ENCODE data around the gene GARRE1.

Gene GARRE1

DNA sequence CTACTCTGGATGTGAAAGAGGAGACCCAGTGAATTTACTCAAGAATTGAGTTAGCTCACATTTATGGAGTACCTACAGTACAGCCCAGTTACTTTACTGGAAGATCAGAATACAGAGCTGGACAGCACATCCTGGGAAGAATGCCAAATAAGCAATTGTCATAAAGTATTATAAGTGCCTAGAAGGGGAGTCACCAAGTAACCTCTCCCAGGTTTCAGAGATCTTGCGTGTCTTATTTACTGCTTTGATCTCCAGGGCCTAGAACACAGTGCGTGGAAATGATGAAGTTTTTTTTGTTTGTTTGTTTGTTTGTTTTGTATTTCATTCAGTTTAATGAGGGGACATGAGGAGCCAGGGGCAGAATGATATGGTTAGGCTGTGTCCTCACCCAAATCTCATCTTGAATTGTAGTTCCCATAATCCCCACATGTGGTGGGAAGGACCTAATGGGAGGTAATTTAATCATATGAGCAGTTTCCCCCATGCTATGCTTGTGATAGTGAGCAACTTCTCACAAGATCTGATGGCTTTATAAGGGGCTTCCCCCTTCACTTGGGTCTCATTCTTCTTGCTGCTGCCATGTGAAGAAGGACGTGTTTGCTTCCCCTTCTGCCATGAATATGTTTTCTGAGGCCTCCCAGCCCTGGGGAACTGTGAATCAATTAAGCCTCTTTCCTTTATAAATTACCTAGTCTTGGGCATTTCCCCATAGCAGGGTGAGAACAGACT lies 5.2 kb downstream of the GARRE1 start:
- H3K27me3 ChIP-seq (ENCODE audit: control insufficient read depth, low read length), result no peaks in the 10 kb centered on the region
- peaks cover 7% of the 10 kb centered on the region; the same call in 1 of the 2 replicates for H3F3A ChIP-seq (ENCODE audit: control insufficient read depth, insufficient read depth)
- no peaks in the 10 kb centered on the region for H3K9me3 ChIP-seq (ENCODE audit: control insufficient read depth, insufficient read depth, low read length)
- H3K4me2 ChIP-seq (ENCODE audit: low read length), result no peak overlapping the region
- no peak overlapping the region for H3K27ac ChIP-seq (ENCODE audit: low read depth, low read length)
- no peaks in the 10 kb centered on the region for H4K20me1 ChIP-seq (ENCODE audit: control insufficient read depth, insufficient read depth, low read depth, low read length)
- H3K4me3 ChIP-seq (ENCODE audit: low read length), result no peak overlapping the region
- H3K36me3 ChIP-seq (ENCODE audit: control insufficient read depth, low read length), result no peaks in the 10 kb centered on the region
- no peaks in the 10 kb centered on the region for H3K9me2 ChIP-seq (replicated peaks; ENCODE audit: control insufficient read depth, low read length)
- peaks cover 56% of the 10 kb centered on the region for H3K79me2 ChIP-seq (ENCODE audit: control insufficient read depth, low read length)
- TF ChIP-seq EZH2phosphoT487 (IDR thresholded peaks at IDR 0.05; ENCODE audit: borderline replicate concordance, low read length), result no peak
- TF ChIP-seq, protein P1, sequence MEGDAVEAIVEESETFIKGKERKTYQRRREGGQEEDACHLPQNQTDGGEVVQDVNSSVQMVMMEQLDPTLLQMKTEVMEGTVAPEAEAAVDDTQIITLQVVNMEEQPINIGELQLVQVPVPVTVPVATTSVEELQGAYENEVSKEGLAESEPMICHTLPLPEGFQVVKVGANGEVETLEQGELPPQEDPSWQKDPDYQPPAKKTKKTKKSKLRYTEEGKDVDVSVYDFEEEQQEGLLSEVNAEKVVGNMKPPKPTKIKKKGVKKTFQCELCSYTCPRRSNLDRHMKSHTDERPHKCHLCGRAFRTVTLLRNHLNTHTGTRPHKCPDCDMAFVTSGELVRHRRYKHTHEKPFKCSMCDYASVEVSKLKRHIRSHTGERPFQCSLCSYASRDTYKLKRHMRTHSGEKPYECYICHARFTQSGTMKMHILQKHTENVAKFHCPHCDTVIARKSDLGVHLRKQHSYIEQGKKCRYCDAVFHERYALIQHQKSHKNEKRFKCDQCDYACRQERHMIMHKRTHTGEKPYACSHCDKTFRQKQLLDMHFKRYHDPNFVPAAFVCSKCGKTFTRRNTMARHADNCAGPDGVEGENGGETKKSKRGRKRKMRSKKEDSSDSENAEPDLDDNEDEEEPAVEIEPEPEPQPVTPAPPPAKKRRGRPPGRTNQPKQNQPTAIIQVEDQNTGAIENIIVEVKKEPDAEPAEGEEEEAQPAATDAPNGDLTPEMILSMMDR (IDR thresholded peaks at IDR 0.05; ENCODE audit: low read depth, low read length, poor library complexity, severe bottlenecking), result no peak
- H3K4me1 ChIP-seq (ENCODE audit: control insufficient read depth, low read length), result peaks cover 9% of the 10 kb centered on the region

DNA sequence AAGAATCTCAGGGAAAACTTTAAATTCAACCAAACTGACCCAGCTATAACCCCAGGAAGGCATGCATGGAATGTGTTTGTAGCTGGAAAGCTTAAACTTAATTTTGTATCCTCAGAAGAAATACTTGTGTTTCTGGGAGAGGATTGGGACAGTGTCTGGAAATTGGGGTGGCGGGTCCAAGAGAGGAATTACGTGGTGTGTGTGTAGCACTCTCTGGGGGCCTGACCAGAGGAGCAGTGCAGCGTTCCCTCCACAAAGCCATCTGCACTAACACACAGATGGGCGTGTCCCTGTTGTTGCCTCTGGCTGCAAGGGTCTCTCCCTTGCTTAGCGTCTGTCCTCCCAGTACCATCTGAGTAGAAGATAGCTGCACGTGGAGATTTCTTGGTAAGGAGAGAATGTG lies 6.4 kb downstream of the GARRE1 start:
- peaks cover 15% of the 10 kb centered on the region for H3K4me1 ChIP-seq (ENCODE audit: control insufficient read depth, low read length)
- H3K27me3 ChIP-seq (ENCODE audit: control insufficient read depth, low read length), result no peaks in the 10 kb centered on the region
- peaks cover 59% of the 10 kb centered on the region for H3K79me2 ChIP-seq (ENCODE audit: control insufficient read depth, low read length)
- H3K9me2 ChIP-seq (replicated peaks; ENCODE audit: control insufficient read depth, low read length), result no peaks in the 10 kb centered on the region
- peaks cover 8% of the 10 kb centered on the region for H3F3A ChIP-seq (ENCODE audit: control insufficient read depth, insufficient read depth)
- H4K20me1 ChIP-seq (ENCODE audit: control insufficient read depth, insufficient read depth, low read depth, low read length), result no peaks in the 10 kb centered on the region
- H3K36me3 ChIP-seq (ENCODE audit: control insufficient read depth, low read length), result no peaks in the 10 kb centered on the region
- no peaks in the 10 kb centered on the region for H3K9me3 ChIP-seq (ENCODE audit: control insufficient read depth, insufficient read depth, low read length)
- H3K4me2 ChIP-seq (ENCODE audit: low read length), result no peak overlapping the region
- no peak overlapping the region for H3K4me3 ChIP-seq (ENCODE audit: low read length)
- TF ChIP-seq, protein P1 (IDR thresholded peaks at IDR 0.05; ENCODE audit: low read depth, low read length, poor library complexity, severe bottlenecking), result no peak
- TF ChIP-seq EZH2phosphoT487 (IDR thresholded peaks at IDR 0.05; ENCODE audit: borderline replicate concordance, low read length), result no peak
- no peak overlapping the region for H3K27ac ChIP-seq (ENCODE audit: low read depth, low read length)

DNA sequence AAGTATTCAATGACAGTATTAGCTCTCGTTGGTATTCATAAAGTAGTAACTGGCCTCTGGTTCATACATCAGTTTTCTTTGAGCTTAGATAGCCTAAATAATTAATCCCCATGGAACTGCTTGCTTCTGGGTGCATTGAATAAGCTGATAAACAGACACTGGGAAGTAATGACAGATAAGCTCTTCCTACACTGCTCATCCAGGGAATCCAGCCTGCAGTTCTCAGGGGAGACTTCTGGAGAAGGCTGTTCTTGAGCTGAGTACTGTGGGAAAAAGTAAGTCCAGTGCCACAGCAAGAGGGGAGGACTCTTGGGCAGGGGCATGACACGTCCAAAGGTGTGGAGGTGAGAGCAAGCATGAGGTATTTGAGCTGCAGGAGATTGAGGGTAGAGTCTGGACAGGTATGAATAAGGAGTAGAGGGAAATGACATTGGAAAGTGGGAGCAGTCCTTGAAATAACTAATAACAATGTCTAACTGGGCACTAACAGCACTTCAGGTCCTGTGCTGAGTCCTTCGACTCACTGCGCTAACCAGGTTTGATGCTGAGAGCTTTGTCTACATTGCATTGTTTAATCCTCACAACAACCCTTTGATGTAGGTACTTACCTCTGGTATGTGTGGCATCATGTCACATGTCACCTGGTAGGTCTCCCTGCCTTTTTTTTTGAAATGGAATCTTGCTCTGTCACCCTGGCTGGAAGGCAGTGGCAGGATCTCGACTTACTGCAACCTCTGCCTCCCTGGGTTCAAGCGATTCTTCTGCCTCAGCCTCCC lies 7.2 kb downstream of the GARRE1 start:
- Histone ChIP-seq H3K9me3 (ENCODE audit: control insufficient read depth, insufficient read depth, low read length) (no peaks in the 10 kb centered on the region), H3K27me3 (ENCODE audit: control insufficient read depth, low read length) (no peaks in the 10 kb centered on the region), H3K9me2 (replicated peaks; ENCODE audit: control insufficient read depth, low read length) (no peaks in the 10 kb centered on the region), H3K79me2 (ENCODE audit: control insufficient read depth, low read length) (peaks cover 58% of the 10 kb centered on the region), H3K4me1 (ENCODE audit: control insufficient read depth, low read length) (peaks cover 16% of the 10 kb centered on the region), H3K4me2 (ENCODE audit: low read length) (no peak overlapping the region), H3K4me3 (ENCODE audit: low read length) (no peak overlapping the region), H4K20me1 (ENCODE audit: control insufficient read depth, insufficient read depth, low read depth, low read length) (no peaks in the 10 kb centered on the region), H3K27ac (ENCODE audit: low read depth, low read length) (no peak overlapping the region), H3F3A (ENCODE audit: control insufficient read depth, insufficient read depth) (peaks cover 6% of the 10 kb centered on the region), H3K36me3 (ENCODE audit: control insufficient read depth, low read length) (no peaks in the 10 kb centered on the region)
- TF ChIP-seq, protein P1 (IDR thresholded peaks at IDR 0.05; ENCODE audit: low read depth, low read length, poor library complexity, severe bottlenecking), result no peak
- no peak for TF ChIP-seq EZH2phosphoT487 (IDR thresholded peaks at IDR 0.05; ENCODE audit: borderline replicate concordance, low read length)

Data from DOHH2 (cell line).